ENCODE data around the gene GRIA4. TPM values are rescaled to one million over a fixed set of nuclear protein-coding genes. Genes with fewer than 3 reads are reported as not detected.

The GRIA4 gene
- polyA plus RNA-seq, 1 experiment, result not detected

- no peaks in the 10 kb centered on the region for H3K36me3 ChIP-seq (ENCODE audit: control insufficient read depth, insufficient read depth, low read length)
- ChIA-PET POLR2A (no interaction called here), CTCF (no interaction called here)
- TF ChIP-seq CTCF (IDR thresholded peaks at IDR 0.05; ENCODE audit: insufficient read depth, low read depth, low read length), result no peak
- H3K27me3 ChIP-seq (ENCODE audit: control insufficient read depth, insufficient read depth, low read length), result no peaks in the 10 kb centered on the region
- DNase-seq (ENCODE audit: low read depth), result no peak
- H3K4me3 ChIP-seq (ENCODE audit: low read depth, low read length), result no peak overlapping the region
These were observed 179.9 kb downstream of the GRIA4 start for GRCh38 chr11:105789579-105790420.

- no peak overlapping the region for H3K4me3 ChIP-seq (ENCODE audit: low read depth, low read length)
- TF ChIP-seq CTCF (IDR thresholded peaks at IDR 0.05; ENCODE audit: insufficient read depth, low read depth, low read length), result no peak
- H3K36me3 ChIP-seq (ENCODE audit: control insufficient read depth, insufficient read depth, low read length), result no peaks in the 10 kb centered on the region
- no peak for DNase-seq (ENCODE audit: low read depth)
- ChIA-PET POLR2A (no interaction called here), CTCF (no interaction called here)
- no peaks in the 10 kb centered on the region for H3K27me3 ChIP-seq (ENCODE audit: control insufficient read depth, insufficient read depth, low read length)
These were observed 181.0 kb downstream of the GRIA4 start for GRCh38 chr11:105790840-105791239.

GRCh38 chr11:105793092-105793491 lies 183.2 kb downstream of the GRIA4 start:
- H3K4me3 ChIP-seq (ENCODE audit: low read depth, low read length), result no peak overlapping the region
- H3K27me3 ChIP-seq (ENCODE audit: control insufficient read depth, insufficient read depth, low read length), result no peaks in the 10 kb centered on the region
- no peaks in the 10 kb centered on the region for H3K36me3 ChIP-seq (ENCODE audit: control insufficient read depth, insufficient read depth, low read length)
- no peak for DNase-seq (ENCODE audit: low read depth)
- POLR2A ChIA-PET, result no interaction called here
- no peak for TF ChIP-seq CTCF (IDR thresholded peaks at IDR 0.05; ENCODE audit: insufficient read depth, low read depth, low read length)
- CTCF ChIA-PET, result no interaction called here

- Histone ChIP-seq H3K27me3 (ENCODE audit: control insufficient read depth, insufficient read depth, low read length) (no peaks in the 10 kb centered on the region), H3K36me3 (ENCODE audit: control insufficient read depth, insufficient read depth, low read length) (no peaks in the 10 kb centered on the region), H3K4me3 (ENCODE audit: low read depth, low read length) (no peak overlapping the region)
- CTCF ChIA-PET, result no interaction called here
- DNase-seq (ENCODE audit: low read depth), result no peak
- POLR2A ChIA-PET, result no interaction called here
- TF ChIP-seq CTCF (IDR thresholded peaks at IDR 0.05; ENCODE audit: insufficient read depth, low read depth, low read length), result no peak
These were observed 189.4 kb downstream of the GRIA4 start for GRCh38 chr11:105799263-105799662.

- DNase-seq (ENCODE audit: low read depth), result no peak
- Histone ChIP-seq H3K27me3 (ENCODE audit: control insufficient read depth, insufficient read depth, low read length) (no peaks in the 10 kb centered on the region), H3K4me3 (ENCODE audit: low read depth, low read length) (no peak overlapping the region), H3K36me3 (ENCODE audit: control insufficient read depth, insufficient read depth, low read length) (no peaks in the 10 kb centered on the region)
- POLR2A ChIA-PET, result no interaction called here
- CTCF ChIA-PET, result no interaction called here
- TF ChIP-seq CTCF (IDR thresholded peaks at IDR 0.05; ENCODE audit: insufficient read depth, low read depth, low read length), result no peak
These were observed 190.0 kb downstream of the GRIA4 start for GRCh38 chr11:105799728-105800462.
